GM19043 (cell line): ENCODE data around the gene CAND2.

Experiments
- ATAC-seq: cut with Tn5 transposase; IDR thresholded peaks from one replicate; pipeline ENCODE4 v1.9.1; 2021; ENCODE audit warnings: low read depth; ENCODE audit not compliant: unreplicated experiment

The CAND2 gene

DNA sequence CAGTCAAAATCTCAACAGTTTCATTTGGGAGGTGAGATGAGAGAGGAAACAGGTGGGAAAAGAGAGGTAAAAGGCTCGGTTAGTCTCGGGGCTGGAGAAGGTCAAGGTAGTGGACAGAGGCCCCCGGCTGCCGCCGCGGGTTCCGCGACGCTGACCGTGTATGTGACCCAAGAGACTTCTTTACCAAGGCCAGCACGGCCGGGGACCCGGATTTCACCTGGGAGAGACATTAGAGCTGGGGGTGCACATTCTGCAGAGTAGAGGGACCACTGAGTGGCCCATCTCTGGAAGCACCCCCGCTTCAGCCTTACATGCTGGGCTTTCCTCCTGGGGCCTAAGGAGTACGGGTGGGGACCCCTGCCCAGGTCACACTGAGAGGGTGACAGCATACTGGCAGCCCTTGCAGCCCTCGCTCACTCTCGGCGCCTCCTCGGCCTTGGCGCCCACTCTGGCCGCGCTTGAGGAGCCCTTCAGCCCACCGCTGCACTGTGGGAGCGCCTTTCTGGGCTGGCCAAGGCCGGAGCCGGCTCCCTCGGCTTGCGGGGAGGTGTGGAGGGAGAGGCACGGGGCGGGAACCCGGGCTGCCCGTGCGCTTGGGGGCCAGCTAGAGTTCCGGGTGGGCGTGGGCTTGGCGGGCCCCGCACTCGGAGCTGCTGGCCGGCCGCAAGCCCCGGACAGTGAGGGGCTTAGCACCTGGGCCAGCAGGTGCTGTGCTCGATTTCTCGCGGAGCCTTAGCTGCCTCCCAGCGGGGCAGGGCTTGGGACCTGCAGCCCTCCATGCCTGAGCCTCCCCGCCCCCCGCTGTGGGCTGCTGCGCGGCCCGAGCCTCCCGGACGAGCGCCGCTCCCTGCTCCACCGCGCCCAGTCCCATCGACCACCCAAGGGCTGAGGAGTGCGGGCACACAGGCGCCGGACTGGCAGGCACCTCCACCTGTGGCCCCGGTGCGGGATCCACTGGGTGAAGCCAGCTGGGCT lies 86.1 kb downstream of the CAND2 start:
- no peak for ATAC-seq

DNA sequence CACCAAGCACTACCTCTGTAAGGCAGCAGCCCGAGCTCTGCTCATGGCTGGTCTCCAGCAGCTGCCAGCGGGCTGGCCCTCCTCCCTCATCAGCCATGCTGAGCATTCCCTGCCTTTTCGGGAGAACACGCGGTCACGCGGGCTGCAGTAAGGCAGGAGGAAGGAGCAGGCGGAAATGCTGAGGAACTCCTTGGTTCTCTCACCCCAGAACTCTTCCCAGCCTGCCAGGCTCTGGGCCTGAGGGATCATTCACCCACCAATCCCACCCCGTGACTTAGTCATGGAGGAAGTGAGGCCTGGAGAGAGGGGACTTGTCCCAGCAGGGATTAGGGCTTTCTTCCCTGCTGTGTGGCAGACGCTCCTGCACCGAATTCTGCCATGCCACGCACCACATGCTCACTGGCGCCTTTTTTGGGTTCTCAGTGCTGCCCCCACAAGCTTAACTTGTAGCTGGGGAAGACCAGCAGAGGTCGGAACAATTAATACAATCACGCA lies 87.8 kb downstream of the CAND2 start:
- no peak for ATAC-seq
